GM23248 (cell line): ENCODE measurements around the gene CD300LD. TPM values are rescaled to one million over a fixed set of nuclear protein-coding genes. Genes with fewer than 3 reads are reported as not detected.

Experiments
- DNase-seq: peaks from one replicate; pipeline ENCODE4 v3.0.0-alpha.2; 2015
- H2AFZ ChIP-seq: fragments of 200-600 bp; sonication (generic); 2 replicates; pipeline ENCODE4 v1.6.1; 2016; ENCODE audit warnings: antibody characterized with exemption
- H3F3A ChIP-seq: fragments of 200-600 bp; sonication (generic); 2 replicates; pipeline ENCODE4 v1.6.1; 2016; ENCODE audit warnings: mild to moderate bottlenecking, antibody characterized with exemption, mixed run types; ENCODE audit not compliant: insufficient read depth
- H3K27ac ChIP-seq: fragments of 200-600 bp; sonication (generic); 2 replicates; pipeline ENCODE4 v1.5.1; 2016; ENCODE audit warnings: mild to moderate bottlenecking
- H3K27me3 ChIP-seq: fragments of 200-600 bp; sonication (generic); replicated peaks from 2 replicates; pipeline ENCODE4 v1.6.1; 2016; ENCODE audit warnings: mild to moderate bottlenecking; ENCODE audit not compliant: insufficient read depth
- H3K36me3 ChIP-seq: fragments of 200-600 bp; sonication (generic); 2 replicates; pipeline ENCODE4 v1.6.1; 2016; ENCODE audit warnings: low read depth, mild to moderate bottlenecking
- H3K4me1 ChIP-seq: fragments of 200-600 bp; sonication (generic); 2 replicates; pipeline ENCODE4 v1.6.1; 2016; ENCODE audit warnings: mild to moderate bottlenecking; ENCODE audit not compliant: insufficient read depth
- H3K4me2 ChIP-seq: fragments of 200-600 bp; sonication (generic); one replicate; pipeline ENCODE4 v1.6.1; 2016; ENCODE audit warnings: mild to moderate bottlenecking; ENCODE audit not compliant: unreplicated experiment
- H3K4me3 ChIP-seq: fragments of 200-600 bp; sonication (generic); 2 replicates; pipeline ENCODE4 v1.5.1; 2016; ENCODE audit warnings: mild to moderate bottlenecking
- H3K79me2 ChIP-seq: fragments of 200-600 bp; sonication (generic); 2 replicates; pipeline ENCODE4 v1.6.1; 2016; ENCODE audit warnings: mild to moderate bottlenecking; ENCODE audit not compliant: insufficient read depth
- H3K9ac ChIP-seq: fragments of 200-600 bp; sonication (generic); 2 replicates; pipeline ENCODE4 v1.6.1; 2016; ENCODE audit warnings: mild to moderate bottlenecking
- H3K9me2 ChIP-seq: fragments of 200-600 bp; sonication (generic); 2 replicates; pipeline ENCODE4 v1.6.1; 2016; ENCODE audit warnings: mixed run types, mild to moderate bottlenecking, moderate library complexity; ENCODE audit not compliant: insufficient read depth
- H3K9me3 ChIP-seq: fragments of 200-600 bp; sonication (generic); one replicate; pipeline ENCODE4 v1.6.1; 2017; ENCODE audit warnings: low read depth
- H4K20me1 ChIP-seq: fragments of 200-600 bp; sonication (generic); 2 replicates; pipeline ENCODE4 v1.6.0; 2016; ENCODE audit not compliant: insufficient read depth
- EZH2 ChIP-seq: fragments of 200-600 bp; sonication (generic); IDR thresholded peaks from 2 replicates; pipeline ENCODE4 v1.6.1; 2018; ENCODE audit warnings: antibody characterized with exemption, mild to moderate bottlenecking; ENCODE audit not compliant: insufficient read depth, poor library complexity, severe bottlenecking
- EZH2phosphoT487 ChIP-seq: fragments of 200-600 bp; sonication (generic); IDR thresholded peaks from 2 replicates; pipeline ENCODE4 v1.6.1; 2018; ENCODE audit warnings: antibody characterized with exemption, moderate library complexity, mild to moderate bottlenecking, low read depth; ENCODE audit not compliant: insufficient read depth
- WGBS, 2 experiments: methylation state at CpG; one replicate each; pipeline ENCODE4 v1.1.6; 2015 to 2017; ENCODE audit warnings: low lambda C conversion rate in 2 of 2, low coverage in 1 of 2; ENCODE audit errors: missing lambda C conversion rate in 2 of 2; 5-methylcytosine and 5-hydroxymethylcytosine counted together
- in situ Hi-C: fragments of 300-500 bp; cut with MboI; formaldehyde crosslinking; loops from 2 replicates; pipeline ENCODE4 v1.15.0; 2020
- polyA plus RNA-seq: library from polyadenylated mRNA; unstranded; fragments of >200 nt; fragmentation: Nextera tagmentation; extraction: Ambion mirVana; gene quantifications from 2 replicates; pipeline ENCODE4 v1.2.1, GENCODE V29; 2016
- total RNA-seq: library from RNA; depleted of rRNA; stranded (reverse); fragments of >200 nt; shearing (Covaris generic); gene quantifications from 2 replicates; pipeline ENCODE4 v1.2.3, GENCODE V29; 2014

The CD300LD gene
- total and polyA plus RNA-seq, 2 experiments from 2014 or later = not detected

- WGBS, 2 experiments = 17 to 19% methylated on average over 5 of the region's 5 CpGs
- no peak overlapping the region for H3K9ac ChIP-seq
- no peak overlapping the region for H3K4me3 ChIP-seq
- H3K9me2 ChIP-seq = no peaks in the 10 kb centered on the region
- no peak overlapping the region for H3K27ac ChIP-seq
- H3F3A ChIP-seq = no peaks in the 10 kb centered on the region
- H3K9me3 ChIP-seq = no peaks in the 10 kb centered on the region
- DNase-seq = no peak
- no peaks in the 10 kb centered on the region for H3K36me3 ChIP-seq
- no peaks in the 10 kb centered on the region for H4K20me1 ChIP-seq
- in situ Hi-C loops = no loop called here
- TF ChIP-seq EZH2phosphoT487 = no peak
- TF ChIP-seq EZH2 = no peak
- no peaks in the 10 kb centered on the region for H3K79me2 ChIP-seq
- no peak overlapping the region for H3K4me2 ChIP-seq
- H2AFZ ChIP-seq = no peak overlapping the region
- H3K4me1 ChIP-seq = no peaks in the 10 kb centered on the region
- peaks cover 37% of the 10 kb centered on the region for H3K27me3 ChIP-seq
Observed at GRCh38 chr17:74585711-74586110, 6.4 kb downstream of the CD300LD start.

GRCh38 chr17:74584292-74585060 is 7.6 kb downstream of the CD300LD start:
- TF ChIP-seq EZH2 (no peak), EZH2phosphoT487 (no peak)
- Histone ChIP-seq H3K4me1 (no peaks in the 10 kb centered on the region), H3K4me2 (no peak overlapping the region), H3K9ac (no peak overlapping the region), H4K20me1 (no peaks in the 10 kb centered on the region), H2AFZ (no peak overlapping the region), H3F3A (no peaks in the 10 kb centered on the region), H3K27ac (no peak overlapping the region), H3K27me3 (peaks cover 37% of the 10 kb centered on the region), H3K9me2 (no peaks in the 10 kb centered on the region), H3K79me2 (no peaks in the 10 kb centered on the region), H3K9me3 (no peaks in the 10 kb centered on the region), H3K36me3 (no peaks in the 10 kb centered on the region), H3K4me3 (no peak overlapping the region)
- no peak for DNase-seq
- in situ Hi-C loops = no loop called here
- 32 to 37% methylated on average over 14 of the region's 14 CpGs for WGBS, 2 experiments

GRCh38 chr17:74582633-74583032 is 9.4 kb downstream of the CD300LD start:
- WGBS, 2 experiments = 36 to 41% methylated on average over 10 of the region's 10 CpGs
- Histone ChIP-seq H2AFZ (no peak overlapping the region), H3K9me3 (no peaks in the 10 kb centered on the region), H3F3A (no peaks in the 10 kb centered on the region), H3K9ac (no peak overlapping the region), H3K4me3 (no peak overlapping the region), H3K9me2 (no peaks in the 10 kb centered on the region), H4K20me1 (no peaks in the 10 kb centered on the region), H3K4me2 (no peak overlapping the region), H3K36me3 (no peaks in the 10 kb centered on the region), H3K79me2 (no peaks in the 10 kb centered on the region), H3K27me3 (peaks cover 33% of the 10 kb centered on the region), H3K27ac (no peak overlapping the region), H3K4me1 (no peaks in the 10 kb centered on the region)
- DNase-seq = no peak
- in situ Hi-C loops = no loop called here
- TF ChIP-seq EZH2phosphoT487 (no peak), EZH2 (no peak)

GRCh38 chr17:74579900-74580299 is 12.2 kb downstream of the CD300LD start:
- no peaks in the 10 kb centered on the region for H3F3A ChIP-seq
- H3K4me2 ChIP-seq = no peak overlapping the region
- 49 to 64% methylated on average over 7 of the region's 7 CpGs for WGBS, 2 experiments
- H3K36me3 ChIP-seq = no peaks in the 10 kb centered on the region
- DNase-seq = no peak
- no peak overlapping the region for H3K27ac ChIP-seq
- TF ChIP-seq EZH2 (no peak), EZH2phosphoT487 (no peak)
- H3K9ac ChIP-seq = no peak overlapping the region
- no peaks in the 10 kb centered on the region for H3K79me2 ChIP-seq
- H3K9me2 ChIP-seq = no peaks in the 10 kb centered on the region
- no peaks in the 10 kb centered on the region for H4K20me1 ChIP-seq
- no peak overlapping the region for H2AFZ ChIP-seq
- no peaks in the 10 kb centered on the region for H3K9me3 ChIP-seq
- H3K4me3 ChIP-seq = no peak overlapping the region
- no peaks in the 10 kb centered on the region for H3K4me1 ChIP-seq
- in situ Hi-C loops = no loop called here
- peaks cover 10% of the 10 kb centered on the region for H3K27me3 ChIP-seq

- Histone ChIP-seq H3K4me1 (no peaks in the 10 kb centered on the region), H3K9me2 (no peaks in the 10 kb centered on the region), H3K4me3 (no peak overlapping the region), H3F3A (no peaks in the 10 kb centered on the region), H4K20me1 (no peaks in the 10 kb centered on the region), H3K27ac (no peak overlapping the region), H3K27me3 (0 out of 2 replicates have a peak, but pooled peaks cover 1% of the 10 kb centered on the region), H3K9ac (no peak overlapping the region), H3K9me3 (no peaks in the 10 kb centered on the region), H3K79me2 (no peaks in the 10 kb centered on the region), H2AFZ (no peak overlapping the region), H3K4me2 (no peak overlapping the region), H3K36me3 (no peaks in the 10 kb centered on the region)
- in situ Hi-C loops = no loop called here
- no peak for DNase-seq
- no peak for TF ChIP-seq EZH2
- TF ChIP-seq EZH2phosphoT487 = no peak
- 53 to 64% methylated on average over 9 of the region's 9 CpGs for WGBS, 2 experiments
Observed at GRCh38 chr17:74578979-74579378, 13.1 kb downstream of the CD300LD start.
